GM19468 (cell line): ENCODE results near the gene TMIGD2.
"Not testable (repeated sequence)": the region's sequence is repeated elsewhere in the genome, so short reads cannot be mapped to it uniquely, and the experiment has no call there.

Experiments used
- ATAC-seq: cut with Tn5 transposase; IDR thresholded peaks from one replicate; pipeline ENCODE4 v1.9.1; 2021; ENCODE audit warnings: mild to moderate bottlenecking, moderate library complexity, moderate number of reproducible peaks; ENCODE audit not compliant: unreplicated experiment; ENCODE audit errors: extremely low read depth

Gene TMIGD2

DNA sequence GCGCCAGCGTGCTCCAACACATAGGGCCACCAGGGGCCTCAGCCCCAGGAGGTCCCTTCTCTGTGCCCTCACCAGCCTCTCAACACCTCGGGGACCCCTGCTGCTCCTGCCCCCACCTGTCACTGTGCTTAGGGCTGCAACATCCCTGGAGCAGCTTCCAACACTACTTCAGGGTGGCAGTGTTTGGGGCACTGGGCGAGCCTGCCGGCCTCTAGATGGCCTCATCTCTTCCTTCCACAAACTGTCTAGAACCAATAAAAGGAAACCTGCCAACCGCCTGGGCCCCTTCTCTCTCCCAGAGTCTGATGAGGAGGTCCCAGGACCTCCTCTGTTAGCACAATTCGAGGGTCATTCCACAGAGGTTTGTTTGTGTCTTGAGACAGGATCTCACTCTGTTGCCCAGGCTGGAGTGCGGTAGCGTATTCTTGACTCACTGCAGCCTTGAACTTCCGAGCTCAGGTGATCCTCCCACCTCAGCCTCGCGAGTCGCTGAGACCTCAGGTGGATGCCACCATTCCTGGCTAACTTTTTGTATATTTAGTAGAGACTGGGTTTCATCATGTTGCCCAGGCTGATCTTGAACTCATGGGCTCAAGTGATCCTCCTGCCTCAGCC is 33.3 kb downstream of the TMIGD2 start:
- no peak for ATAC-seq

DNA sequence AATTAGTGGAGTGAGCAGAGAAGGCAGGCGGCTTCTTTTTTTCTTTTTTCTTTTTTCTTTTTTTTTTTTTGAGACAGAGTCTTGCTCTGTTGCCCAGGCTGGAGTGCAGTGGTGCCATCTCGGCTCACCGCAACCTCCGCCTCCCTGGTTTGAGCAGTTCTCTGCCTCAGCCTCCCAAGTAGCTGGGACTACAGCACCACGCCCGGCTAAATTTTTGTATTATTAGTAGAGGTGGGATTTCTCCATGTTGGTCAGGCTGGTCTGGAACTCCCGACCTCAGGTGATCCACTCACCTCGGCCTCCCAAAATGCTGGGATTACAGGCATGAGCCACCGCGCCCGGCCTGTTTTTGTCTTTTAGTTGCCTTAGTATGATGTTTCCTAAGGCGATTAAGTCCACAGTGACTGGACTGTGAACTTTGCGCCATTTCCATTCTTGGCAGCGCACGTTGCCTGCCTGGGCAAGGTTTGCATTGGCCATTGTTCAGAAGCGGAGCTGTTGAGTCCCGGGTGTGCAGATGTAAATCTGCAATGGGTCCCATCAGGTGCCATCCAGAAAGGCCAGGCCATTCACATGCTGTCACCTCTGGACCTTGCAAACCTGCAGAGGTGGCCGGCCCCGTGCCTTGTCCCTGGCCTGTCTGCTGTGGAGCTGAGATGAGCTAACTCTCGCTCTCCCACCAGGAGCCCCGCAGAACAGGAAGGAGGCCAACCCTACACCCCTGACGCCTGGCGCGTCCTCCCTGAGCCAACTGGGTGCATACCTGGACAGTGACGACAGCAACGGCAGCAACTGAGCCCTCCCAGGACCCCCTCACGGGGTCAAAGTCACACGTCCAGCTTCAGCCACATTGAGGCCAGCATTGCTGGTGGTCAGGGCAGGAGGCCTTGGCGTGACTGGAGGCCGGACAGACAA is 34.0 kb downstream of the TMIGD2 start:
- ATAC-seq: no peak

DNA sequence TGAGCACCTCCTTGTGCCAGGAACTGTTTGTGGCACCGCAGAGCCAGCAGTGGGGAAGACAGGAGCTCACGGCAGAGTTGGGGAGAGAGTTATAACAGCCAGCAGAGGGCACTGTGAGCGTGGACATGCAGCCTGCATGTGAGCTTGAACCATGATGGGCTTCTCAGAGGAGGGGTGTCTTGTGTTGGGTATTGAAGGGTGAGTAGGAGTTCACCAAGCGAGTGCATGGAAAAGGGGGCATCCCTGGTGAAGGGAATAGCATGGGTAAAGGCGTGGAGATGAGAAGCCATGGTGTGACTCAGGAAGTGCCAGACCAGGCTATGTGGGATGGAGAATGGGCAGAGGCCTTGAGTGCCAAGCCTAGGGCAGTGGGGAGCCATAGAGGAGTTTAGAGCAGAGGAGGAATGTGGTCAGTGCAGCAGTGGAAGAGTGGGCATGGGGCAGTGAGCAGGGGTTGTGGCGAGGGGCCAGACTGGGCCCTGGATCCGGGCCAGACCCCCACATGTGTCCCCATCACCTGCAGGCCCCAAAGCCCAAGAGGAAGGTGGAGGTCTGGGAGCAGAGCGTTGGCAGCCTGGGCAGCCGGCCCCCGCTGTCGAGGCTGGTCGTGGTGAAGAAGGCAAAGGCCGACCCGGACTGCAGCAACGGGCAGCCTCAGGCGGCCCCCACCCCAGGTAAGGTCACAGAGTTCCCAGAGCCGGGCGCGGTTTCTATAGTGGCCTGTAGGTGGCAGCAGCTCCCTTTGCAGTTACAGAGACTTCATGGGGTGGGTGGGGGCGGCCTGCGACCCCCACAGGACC is 34.9 kb downstream of the TMIGD2 start:
- ATAC-seq: no peak

DNA sequence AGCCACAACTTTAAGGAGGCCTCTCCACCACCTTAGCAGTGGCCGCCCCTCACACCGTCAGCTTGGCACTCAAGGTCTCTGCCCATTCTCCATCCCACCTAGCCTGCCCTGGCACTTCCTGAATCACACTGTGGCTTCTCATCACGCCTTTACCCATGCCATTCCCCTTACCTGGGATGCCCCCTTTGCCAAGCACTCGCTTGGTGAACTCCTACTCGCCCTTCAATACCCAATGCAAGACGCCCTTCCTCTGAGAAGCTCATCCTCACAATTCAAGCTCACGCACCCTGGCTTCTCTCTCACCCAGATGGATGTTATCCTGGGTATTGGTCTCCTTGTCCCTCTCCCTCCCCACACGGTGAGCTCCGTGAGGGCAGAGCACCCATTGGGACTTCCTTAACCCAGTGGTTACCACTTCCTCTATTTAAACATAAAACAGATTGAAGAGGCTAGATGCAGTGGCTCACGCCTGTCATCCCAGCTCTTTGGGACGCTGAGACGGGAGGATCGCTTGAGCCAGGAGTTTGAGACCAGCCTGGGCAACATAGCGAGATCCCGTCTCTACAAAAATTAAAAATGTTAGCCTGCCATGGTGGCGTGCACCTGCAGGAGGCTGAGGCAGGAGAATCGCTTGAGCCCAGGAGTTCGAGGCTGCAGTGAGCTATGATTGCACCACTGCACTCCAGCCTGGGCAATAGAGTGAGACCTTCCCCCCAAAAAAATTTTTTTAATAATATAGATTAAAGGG is 35.8 kb downstream of the TMIGD2 start:
- no peak for ATAC-seq

DNA sequence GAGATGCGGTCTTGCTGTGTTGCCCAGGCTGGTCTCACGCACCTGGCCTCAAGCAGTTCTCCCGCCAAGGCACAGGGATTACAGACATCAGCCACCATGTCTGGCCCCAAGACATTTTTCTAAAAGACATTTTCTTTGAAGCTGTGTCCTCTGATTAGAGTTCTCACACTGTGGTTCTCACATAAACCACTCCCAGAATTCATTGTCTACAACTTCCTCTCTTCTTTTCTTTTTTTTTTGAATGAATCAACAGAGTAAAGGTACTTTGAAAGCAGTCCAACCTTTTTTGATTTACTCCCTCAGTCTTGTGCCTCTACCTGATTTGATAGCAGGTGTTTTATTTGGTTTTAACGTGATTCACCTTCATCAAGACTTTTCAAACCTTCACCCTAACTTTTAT is 37.4 kb downstream of the TMIGD2 start:
- ATAC-seq: no peak

DNA sequence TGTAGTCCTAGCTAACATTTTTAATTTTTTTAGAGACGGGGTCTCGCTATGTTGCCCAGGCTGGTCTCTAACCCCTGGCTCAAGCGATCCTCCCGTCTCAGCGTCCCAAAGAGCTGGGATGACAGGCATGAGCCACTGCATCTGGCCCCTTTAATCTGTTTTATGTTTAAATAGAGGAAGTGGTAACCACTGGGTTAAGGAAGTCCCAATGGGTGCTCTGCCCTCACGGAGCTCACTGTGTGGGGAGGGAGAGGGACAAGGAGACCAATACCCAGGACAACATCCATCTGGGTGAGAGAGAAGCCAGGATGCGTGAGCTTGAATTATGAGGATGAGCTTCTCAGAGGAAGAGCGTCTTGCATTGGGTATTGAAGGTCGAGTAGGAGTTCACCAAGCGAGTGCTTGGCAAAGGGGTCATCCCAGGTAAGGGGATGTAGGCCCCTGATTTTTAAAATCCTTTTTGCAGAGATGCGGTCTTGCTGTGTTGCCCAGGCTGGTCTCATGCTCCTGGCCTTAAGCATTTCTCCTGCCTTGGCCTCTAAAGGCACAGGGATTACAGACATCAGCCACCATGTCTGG is 41.5 kb downstream of the TMIGD2 start:
- ATAC-seq: no peak

DNA sequence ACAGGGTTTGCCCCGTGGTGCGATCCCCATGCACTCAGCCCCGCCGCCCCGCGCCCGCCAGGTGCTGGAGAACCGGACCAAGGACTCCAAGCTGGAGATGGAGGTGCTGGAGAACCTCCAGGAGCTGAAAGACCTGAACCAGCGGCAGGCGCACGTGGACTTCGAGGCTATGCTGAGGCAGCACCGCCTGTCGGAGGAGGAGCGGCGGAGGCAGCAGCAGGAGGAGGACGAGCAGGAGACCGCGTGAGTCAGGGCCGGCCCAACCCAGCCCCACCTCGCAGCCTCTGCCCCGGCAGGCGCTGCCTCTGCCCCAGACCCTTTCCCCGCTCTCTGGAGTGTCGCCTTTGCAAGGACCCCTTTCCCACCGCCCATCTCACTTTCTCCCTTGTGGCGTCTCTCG is 44.0 kb downstream of the TMIGD2 start:
- no peak for ATAC-seq

DNA sequence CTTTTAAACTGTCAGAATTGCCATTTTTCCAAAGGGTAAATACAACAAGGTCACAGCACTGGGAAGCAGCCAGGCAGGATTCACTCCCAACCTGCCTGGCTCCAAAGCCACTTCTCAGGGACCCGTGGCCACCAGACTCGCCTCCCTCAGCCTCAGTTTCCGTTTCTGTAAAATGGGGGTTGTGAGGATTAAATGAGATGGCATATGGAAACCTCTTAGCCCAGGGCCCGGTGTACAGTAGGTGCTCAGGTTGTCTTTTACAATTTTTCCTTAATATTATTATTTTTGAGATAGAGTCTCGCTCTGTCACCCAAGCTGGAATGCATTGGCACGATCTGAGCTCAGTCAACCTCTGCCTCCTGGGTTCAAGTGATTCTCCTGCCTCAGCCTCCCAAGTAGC is 45.2 kb downstream of the TMIGD2 start:
- no peak for ATAC-seq

DNA sequence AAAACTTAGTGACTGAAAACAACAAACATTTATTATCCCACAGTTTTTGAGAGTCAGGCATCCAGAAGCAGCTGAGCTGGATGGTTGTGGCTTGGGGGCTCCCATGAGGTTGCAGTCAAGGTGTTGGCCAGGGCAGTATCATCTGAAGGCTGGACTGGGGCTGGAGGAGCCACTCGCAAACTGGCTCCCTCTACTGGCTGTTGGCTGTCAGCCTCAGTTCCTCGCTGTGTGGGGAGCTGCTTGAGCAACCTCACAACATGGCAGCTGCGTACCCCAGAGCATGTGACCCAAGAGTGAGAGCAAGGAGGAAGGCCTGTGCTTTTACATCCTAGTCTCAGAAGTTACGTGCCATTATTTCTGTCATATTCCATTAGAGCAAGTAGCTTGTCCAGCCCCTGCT is 45.6 kb downstream of the TMIGD2 start:
- no peak for ATAC-seq

DNA sequence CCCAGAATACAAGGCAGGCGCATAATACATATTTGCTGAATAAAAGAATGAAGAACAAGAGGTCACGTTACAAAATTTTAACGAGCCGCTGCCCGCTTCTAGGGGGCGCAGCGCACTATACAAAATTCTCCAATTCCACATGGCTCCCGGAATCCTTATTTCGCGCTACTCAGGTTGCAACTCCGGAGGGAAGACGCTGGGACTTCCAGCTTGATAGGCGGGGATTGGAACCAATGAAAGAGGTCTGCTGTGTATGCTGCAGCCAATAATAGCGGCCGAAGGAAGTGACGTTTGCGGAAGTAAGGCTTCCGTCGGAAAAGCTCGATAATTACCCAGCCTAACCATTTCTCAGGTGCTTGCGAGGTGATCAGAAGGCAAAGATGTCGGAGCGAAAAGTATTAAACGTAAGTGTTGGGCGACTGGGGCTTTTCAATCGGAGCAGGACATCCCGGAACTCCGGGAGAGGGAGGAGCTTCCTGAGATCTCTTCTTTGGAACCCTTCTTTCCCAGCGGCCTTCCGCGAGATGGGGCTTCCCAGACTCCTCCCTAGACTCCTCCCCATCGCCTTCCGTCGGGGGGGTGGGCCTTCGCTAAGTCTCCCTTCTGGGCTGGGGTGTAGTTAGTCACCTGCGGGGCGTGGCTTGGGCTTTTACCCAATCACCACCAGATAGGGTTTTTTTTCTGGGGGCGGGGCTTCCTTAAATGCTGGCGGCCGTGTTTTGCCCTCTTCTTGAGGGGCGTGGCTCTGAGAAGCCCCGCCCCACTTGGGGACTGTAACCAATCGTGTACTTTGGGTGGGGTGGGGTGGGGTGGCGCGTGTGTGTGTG is 55.2 kb downstream of the TMIGD2 start, which contains the start of gene YJU2:
Gene YJU2, plus strand, starts transcription at position 314 of the 827 bp plus-strand sequence. Its CDS starts 67 bp downstream, at position 381.
- peak; percentile 71 for ATAC-seq

DNA sequence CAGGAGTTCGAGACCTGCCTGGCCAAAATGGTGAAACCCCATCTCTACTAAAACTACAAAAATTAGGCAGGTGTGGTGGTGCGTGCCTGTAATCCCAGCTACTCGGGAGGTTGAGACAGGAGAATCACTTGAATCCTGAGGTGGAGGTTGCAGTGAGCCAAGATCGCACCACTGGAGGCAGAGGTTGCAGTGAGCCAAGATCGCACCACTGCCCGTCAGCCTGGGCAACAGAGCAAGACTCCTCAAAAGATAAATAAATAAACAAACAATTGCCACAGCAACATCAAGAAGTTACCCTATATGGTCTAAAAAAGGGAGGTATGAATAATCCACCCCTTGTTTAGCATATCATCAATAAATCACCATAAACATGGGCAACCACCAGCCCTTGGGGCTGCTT is 56.3 kb downstream of the TMIGD2 start:
- ATAC-seq: not testable (repeated sequence)
